ENCODE results near the gene METTL26. TPM values are rescaled to one million over a fixed set of nuclear protein-coding genes. Genes with fewer than 3 reads are reported as not detected.
"Not testable (repeated sequence)": the region's sequence is repeated elsewhere in the genome, so short reads cannot be mapped to it uniquely, and the experiment has no call there.

The METTL26 gene
- total RNA-seq, 1 donor from 2014 or later = 79.2 TPM

GRCh38 chr16:603933-604332 lies 32.2 kb downstream of the METTL26 start:
- intact Hi-C loops (cut with micrococcal nuclease) = no loop called here

GRCh38 chr16:600781-601180 lies 35.3 kb downstream of the METTL26 start:
- intact Hi-C loops (cut with micrococcal nuclease) = no loop called here

GRCh38 chr16:598823-599739 lies 37.0 kb downstream of the METTL26 start:
- intact Hi-C loops (cut with micrococcal nuclease) = no loop called here

- intact Hi-C loops (cut with micrococcal nuclease) = not testable (repeated sequence)
These were observed 38.5 kb downstream of the METTL26 start for GRCh38 chr16:597655-598054.

- intact Hi-C loops (cut with micrococcal nuclease) = no loop called here
These were observed 39.4 kb downstream of the METTL26 start for GRCh38 chr16:596736-597060.

- intact Hi-C loops (cut with micrococcal nuclease) = no loop called here
These were observed 40.0 kb downstream of the METTL26 start for GRCh38 chr16:595942-596735.

GRCh38 chr16:595094-595528 lies 41.0 kb downstream of the METTL26 start:
- intact Hi-C loops (cut with micrococcal nuclease) = no loop called here

- intact Hi-C loops (cut with micrococcal nuclease) = no loop called here
These were observed 42.3 kb downstream of the METTL26 start for GRCh38 chr16:593807-594206.

GRCh38 chr16:593406-593805 lies 42.7 kb downstream of the METTL26 start:
- intact Hi-C loops (cut with micrococcal nuclease) = no loop called here

GRCh38 chr16:592518-593306 lies 43.4 kb downstream of the METTL26 start:
- intact Hi-C loops (cut with micrococcal nuclease) = no loop called here

- intact Hi-C loops (cut with micrococcal nuclease) = no loop called here
These were observed 44.1 kb downstream of the METTL26 start for GRCh38 chr16:591892-592517.

GRCh38 chr16:591231-591630 lies 44.9 kb downstream of the METTL26 start:
- intact Hi-C loops (cut with micrococcal nuclease) = no loop called here

- intact Hi-C loops (cut with micrococcal nuclease) = no loop called here
These were observed 45.3 kb downstream of the METTL26 start for GRCh38 chr16:590815-591200.

GRCh38 chr16:590188-590814 lies 45.8 kb downstream of the METTL26 start:
- intact Hi-C loops (cut with micrococcal nuclease) = no loop called here

- intact Hi-C loops (cut with micrococcal nuclease) = loop anchor here (1.0 to 10.0 kb wide), 10 partner anchors 19 to 451 kb away; partner anchors contain the start of genes AXIN1, CAPN15, FAM234A and JMJD8
These were observed 46.4 kb downstream of the METTL26 start, which contains the start of gene RAB40C for GRCh38 chr16:589658-590187. Gene RAB40C, plus strand, starts transcription at chr16:590066. Its CDS starts 226 bp downstream, at chr16:590292.

- intact Hi-C loops (cut with micrococcal nuclease) = loop anchor here (1.0 to 10.0 kb wide), 10 partner anchors 19 to 450 kb away; partner anchors contain the start of genes AXIN1, CAPN15, FAM234A and JMJD8
These were observed 47.0 kb downstream of the METTL26 start for GRCh38 chr16:588889-589657.

- intact Hi-C loops (cut with micrococcal nuclease) = loop anchor here (2.0 to 10.0 kb wide), 6 partner anchors 72 to 450 kb away; partner anchors contain the start of genes FAM234A, JMJD8, NPRL3 and RAB11FIP3
These were observed 47.5 kb downstream of the METTL26 start for GRCh38 chr16:588639-588888.

- intact Hi-C loops (cut with micrococcal nuclease) = loop anchor here (5.0 to 10.0 kb wide), 3 partner anchors 162 to 352 kb away; partner anchors contain the start of genes FAM234A and RAB11FIP3
These were observed 49.2 kb downstream of the METTL26 start for GRCh38 chr16:586645-587590.

All from T-helper 1 cell treated with Interleukin-12 subunit alpha and Interleukin-12 subunit beta and Interleukin-4 antibody, amounts not matched to agents 30 ng/mL and 1 ng/mL, for 36 hours (primary cell).